Small intestine (tissue), 7 donors: ENCODE results near the gene ANKRD55. TPM values are rescaled to one million over a fixed set of nuclear protein-coding genes. Genes with fewer than 3 reads are reported as not detected.

Experiments used
- DNase-seq, 2 donors: peaks; one replicate each; pipeline versions ENCODE4 v3.0.0 to v3.0.0-alpha.2; 2013
- FAIRE-seq: peaks from 2 replicates; lab custom pipeline; 2012; peaks lifted over from hg19 to GRCh38; lab: Jason Lieb, UNC
- H3K27ac ChIP-seq, 3 donors: one replicate each; pipeline ENCODE4 v1.5.1; 2013; ENCODE audit warnings: low read length in 2 of 3, mild to moderate bottlenecking in 2 of 3, control low read depth in 1 of 3, inconsistent platforms in 1 of 3, low read depth in 1 of 3, moderate library complexity in 1 of 3
- H3K27me3 ChIP-seq, 3 donors: one replicate each; pipeline ENCODE4 v1.6.1; 2013; ENCODE audit warnings: low read length in 3 of 3, inconsistent platforms in 1 of 3; ENCODE audit not compliant: control insufficient read depth in 3 of 3, insufficient read depth in 3 of 3
- H3K36me3 ChIP-seq, 3 donors: one replicate each; pipeline ENCODE4 v1.6.1; 2013; ENCODE audit warnings: low read length in 3 of 3, inconsistent platforms in 1 of 3, low read depth in 1 of 3, mild to moderate bottlenecking in 1 of 3, moderate library complexity in 1 of 3; ENCODE audit not compliant: control insufficient read depth in 3 of 3, insufficient read depth in 2 of 3
- H3K4me1 ChIP-seq, 3 donors: one replicate each; pipeline ENCODE4 v1.6.1; 2013; ENCODE audit warnings: low read length in 2 of 3, inconsistent platforms in 1 of 3, low read depth in 1 of 3, mild to moderate bottlenecking in 1 of 3, moderate library complexity in 1 of 3; ENCODE audit not compliant: control insufficient read depth in 3 of 3, insufficient read depth in 2 of 3
- H3K4me3 ChIP-seq, 3 donors: one replicate each; pipeline ENCODE4 v1.5.1; 2013; ENCODE audit warnings: low read length in 3 of 3, control low read depth in 1 of 3, inconsistent platforms in 1 of 3, low read depth in 1 of 3, mild to moderate bottlenecking in 1 of 3, moderate library complexity in 1 of 3
- H3K9me3 ChIP-seq, 2 donors: one replicate each; pipeline ENCODE4 v1.6.1; 2013; ENCODE audit warnings: low read depth in 1 of 2, low read length in 1 of 2; ENCODE audit not compliant: control insufficient read depth in 2 of 2, insufficient read depth in 1 of 2
- WGBS, 3 donors: extraction: QIAGEN DNeasy Blood & Tissue Kit; methylation state at CpG; one replicate each; pipeline ENCODE4 v1.1.7; 2013; 5-methylcytosine and 5-hydroxymethylcytosine counted together
- polyA plus RNA-seq, 4 donors: library from polyadenylated mRNA; stranded (reverse) in 3 of 4; unstranded in 1 of 4; fragments of 200-250 nt in 3 of 4; fragments of 120-200 nt in 1 of 4; gene quantifications; one replicate each; pipeline versions ENCODE4 v1.2.1 to v1.2.3, GENCODE V29; 2013
- donor health status: healthy with polysubstance abuse.
- donor health status: control.
- donor health status: control.
- donor health status: Bipolar disorder and iron deficiency.
- donor health status: healthy.

The ANKRD55 gene
- polyA plus RNA-seq, 4 donors, result 0.10 to 0.13 TPM; not detected in 2

DNA sequence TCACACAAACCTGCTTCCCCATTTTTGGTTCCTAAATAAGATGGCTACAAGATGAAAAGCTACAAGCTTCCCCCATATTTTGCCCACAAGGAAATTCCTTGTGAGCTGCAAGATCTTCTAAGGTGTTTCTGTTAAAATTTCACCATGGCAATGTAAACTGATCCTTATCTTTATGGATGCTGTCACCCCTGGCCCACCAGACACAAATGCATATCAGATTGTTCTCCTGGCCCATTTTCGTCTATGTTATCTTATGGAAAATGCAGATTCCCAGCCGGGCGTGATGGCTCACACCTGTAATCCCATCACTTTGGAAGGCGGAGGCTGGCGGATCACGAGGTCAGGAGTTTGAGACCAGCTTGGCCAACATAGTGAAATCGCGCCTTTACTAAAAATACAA is 173.3 kb downstream of the ANKRD55 start:
- WGBS, 3 donors, result 89 to 96% (median 92%) methylated on average over 8 of the region's 8 CpGs
- H3K27ac ChIP-seq, result no peak overlapping the region
- FAIRE-seq, result no peak

DNA sequence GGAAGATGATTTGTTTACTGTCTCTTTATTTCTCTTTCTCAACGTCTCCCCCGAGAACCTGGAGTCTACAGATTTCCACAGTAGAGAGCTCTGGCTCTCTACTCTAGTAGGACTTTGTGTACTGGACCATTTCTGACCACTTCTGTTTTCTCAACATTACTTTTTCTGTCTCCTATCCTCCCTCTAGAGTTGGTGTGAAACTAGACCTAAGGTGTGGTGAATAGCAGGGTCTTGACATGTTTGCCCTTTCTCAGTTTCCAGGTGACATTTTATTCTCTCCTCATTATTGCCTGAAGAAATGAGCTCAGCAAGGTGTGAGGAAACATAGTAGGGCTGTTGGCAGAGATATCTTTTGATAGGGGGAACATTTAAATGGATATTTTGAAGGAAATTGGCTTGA is 176.3 kb downstream of the ANKRD55 start:
- H3K4me1 ChIP-seq, result peaks cover 1 to 59% (median 7%) of the 10 kb centered on the region in 3 donors
- FAIRE-seq, result no peak
- no peak for DNase-seq

More for the DNA sequence above, 173.3 kb downstream of the ANKRD55 start:
- Histone ChIP-seq H3K4me3 (no peak overlapping the region), H3K36me3 (no peaks in the 10 kb centered on the region), H3K9me3 (no peaks in the 10 kb centered on the region), H3K4me1 (peaks cover 1 to 44% (median 7%) of the 10 kb centered on the region in 3 donors), H3K27me3 (no peaks in the 10 kb centered on the region)
- DNase-seq, result no peak

DNA sequence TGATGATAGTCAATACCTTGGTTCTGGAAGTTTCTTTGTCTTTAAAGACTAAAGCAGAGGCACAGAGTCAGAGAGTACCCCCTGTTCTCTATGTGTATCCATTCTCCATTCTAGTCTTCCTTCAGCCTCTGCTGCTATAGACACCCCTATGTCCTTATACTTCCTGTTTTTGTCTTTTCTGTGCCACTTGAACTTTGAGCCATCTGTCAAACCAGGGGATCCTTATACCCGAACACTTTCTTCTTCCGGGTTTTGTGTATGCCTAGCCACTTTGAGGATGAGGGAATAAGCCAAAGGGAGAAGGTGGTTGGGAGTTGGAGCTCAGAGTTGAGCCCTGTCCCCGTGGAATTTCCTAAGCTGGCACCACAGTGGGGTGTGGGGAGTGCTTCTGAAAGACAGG is 177.3 kb downstream of the ANKRD55 start:
- no peak overlapping the region for H3K4me3 ChIP-seq
- peaks cover 0 to 21% of the 10 kb centered on the region in 2 donors for H3K9me3 ChIP-seq
- no peaks in the 10 kb centered on the region for H3K27me3 ChIP-seq
- H3K36me3 ChIP-seq, result no peaks in the 10 kb centered on the region
- 19 to 59% (median 54%) methylated on average over 3 of the region's 3 CpGs for WGBS, 3 donors
- no peak for FAIRE-seq
- H3K27ac ChIP-seq, result peak overlapping the region in 1 of 3 donors; percentile 64
- DNase-seq, result peak; percentile 26 to 35
- H3K4me1 ChIP-seq, result peaks cover 1 to 60% (median 7%) of the 10 kb centered on the region in 3 donors

More for the DNA sequence above, 176.3 kb downstream of the ANKRD55 start:
- H3K9me3 ChIP-seq, result peaks cover 0 to 19% of the 10 kb centered on the region in 2 donors
- peak overlapping the region in 2 of 3 donors; percentile 2 to 39 for H3K27ac ChIP-seq
- H3K36me3 ChIP-seq, result no peaks in the 10 kb centered on the region
- WGBS, 3 donors, result 83 to 94% (median 93%) methylated on average over 2 of the region's 2 CpGs
- H3K27me3 ChIP-seq, result no peaks in the 10 kb centered on the region
- no peak overlapping the region for H3K4me3 ChIP-seq

DNA sequence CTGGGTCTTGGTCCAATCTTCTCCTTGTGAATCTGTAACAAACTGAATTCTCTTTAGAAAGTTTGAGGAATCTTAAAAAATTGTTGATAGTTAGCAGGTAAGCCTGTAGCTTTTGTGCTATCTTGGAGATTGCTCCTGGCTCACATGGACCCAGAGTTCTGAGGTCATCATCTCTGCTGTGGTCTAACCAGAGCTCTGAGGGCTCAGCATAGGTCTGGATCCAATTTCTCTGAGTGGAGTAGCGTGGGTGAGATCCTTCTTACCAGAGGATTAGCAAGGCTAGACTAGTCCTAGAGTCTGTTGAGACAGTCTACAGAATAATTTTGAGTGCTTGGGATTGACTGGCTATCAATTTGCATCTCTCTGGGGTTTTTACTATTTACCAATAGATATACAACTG is 177.8 kb downstream of the ANKRD55 start:
- H3K27ac ChIP-seq, result peak overlapping the region in 1 of 3 donors; percentile 64
- H3K27me3 ChIP-seq, result no peaks in the 10 kb centered on the region
- DNase-seq (peak in 1 of 2 donors; percentile 39), FAIRE-seq (no peak)
- peaks cover 1 to 66% (median 7%) of the 10 kb centered on the region in 3 donors for H3K4me1 ChIP-seq
- WGBS, 3 donors, result 85 to 96% (median 95%) methylated on average over 1 of the region's 1 CpG
- H3K4me3 ChIP-seq, result no peak overlapping the region
- no peaks in the 10 kb centered on the region for H3K36me3 ChIP-seq
- peaks cover 0 to 21% of the 10 kb centered on the region in 2 donors for H3K9me3 ChIP-seq

DNA sequence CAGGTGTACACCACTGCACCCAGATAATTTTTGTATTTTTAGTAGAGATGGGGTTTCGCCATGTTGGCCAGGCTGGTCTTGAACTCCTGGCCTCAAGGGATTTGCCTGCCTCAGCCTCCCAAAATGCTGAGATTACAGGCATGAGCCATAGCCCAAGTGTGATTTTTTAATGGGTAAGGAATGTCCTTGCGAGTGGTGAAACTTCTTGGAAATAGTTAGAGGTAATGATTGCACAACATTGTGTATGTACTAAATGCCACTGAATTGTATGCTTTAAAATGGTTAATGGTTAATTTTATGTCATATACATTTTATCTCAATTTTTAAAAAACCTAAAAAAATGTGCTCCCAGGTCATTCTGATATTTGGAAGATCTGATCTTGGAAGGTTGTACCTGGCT is 178.5 kb downstream of the ANKRD55 start:
- Histone ChIP-seq H3K36me3 (no peaks in the 10 kb centered on the region), H3K27me3 (no peaks in the 10 kb centered on the region), H3K4me3 (no peak overlapping the region), H3K9me3 (peaks cover 0 to 21% of the 10 kb centered on the region in 2 donors), H3K4me1 (peaks cover 1 to 63% (median 7%) of the 10 kb centered on the region in 3 donors), H3K27ac (peak overlapping the region in 1 of 3 donors; percentile 64)
- DNase-seq, result peak in 1 of 2 donors; percentile 67
- FAIRE-seq, result no peak
- WGBS, 3 donors, result 81 to 90% (median 84%) methylated on average over 2 of the region's 2 CpGs

DNA sequence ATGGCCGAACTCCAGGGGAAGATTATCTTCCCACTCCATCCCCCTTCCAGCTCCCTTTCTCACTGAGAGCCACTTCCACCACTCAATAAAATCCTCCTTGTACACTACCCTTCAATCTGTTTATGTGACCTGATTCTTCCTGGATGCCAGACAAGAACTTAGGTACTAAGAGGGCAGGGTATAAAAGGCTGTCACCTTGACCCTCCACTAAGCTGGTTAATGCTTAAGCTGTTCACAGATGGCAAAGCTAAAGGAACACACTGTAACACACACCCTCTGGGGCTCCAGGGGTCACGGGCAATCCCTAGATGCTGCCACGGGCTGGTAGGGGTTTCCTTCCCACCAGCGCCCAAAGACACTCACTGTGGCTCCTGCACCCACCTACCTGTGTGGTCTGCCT is 179.8 kb downstream of the ANKRD55 start:
- DNase-seq (peak; percentile 31 to 54), FAIRE-seq (no peak)
- 89 to 93% (median 89%) methylated on average over 4 of the region's 4 CpGs for WGBS, 3 donors
- Histone ChIP-seq H3K27me3 (no peaks in the 10 kb centered on the region), H3K27ac (peak overlapping the region in 1 of 3 donors; percentile 53), H3K4me1 (peaks cover 3 to 58% (median 7%) of the 10 kb centered on the region in 3 donors), H3K4me3 (no peak overlapping the region), H3K9me3 (peaks cover 0 to 21% of the 10 kb centered on the region in 2 donors), H3K36me3 (no peaks in the 10 kb centered on the region)

DNA sequence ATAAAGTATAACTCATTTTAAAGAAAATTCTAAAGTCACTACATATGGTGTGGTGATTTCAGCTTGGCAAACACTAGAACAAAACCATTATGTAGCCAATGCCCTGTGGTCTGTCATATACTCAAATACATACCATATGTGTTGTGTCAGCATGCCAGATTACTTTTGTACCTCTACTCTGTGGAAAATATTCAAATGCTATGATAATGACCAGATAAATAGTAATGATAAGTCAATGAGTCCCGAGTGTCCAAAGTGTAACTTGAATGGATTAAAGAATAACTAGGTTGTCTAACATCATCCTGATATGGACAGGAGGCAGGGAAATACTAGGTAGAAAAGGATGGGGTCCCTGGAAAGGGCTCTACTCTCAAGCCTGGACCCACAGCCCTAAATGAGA is 180.4 kb downstream of the ANKRD55 start:
- no peaks in the 10 kb centered on the region for H3K27me3 ChIP-seq
- peak overlapping the region in 1 of 3 donors; percentile 53 for H3K27ac ChIP-seq
- FAIRE-seq (no peak), DNase-seq (peak; percentile 69 to 82)
- H3K4me3 ChIP-seq, result no peak overlapping the region
- WGBS, 3 donors, result 6 to 57% (median 36%) methylated on average over 1 of the region's 1 CpG
- peaks cover 0 to 21% of the 10 kb centered on the region in 2 donors for H3K9me3 ChIP-seq
- peaks cover 7 to 58% (median 7%) of the 10 kb centered on the region in 3 donors for H3K4me1 ChIP-seq
- no peaks in the 10 kb centered on the region for H3K36me3 ChIP-seq

DNA sequence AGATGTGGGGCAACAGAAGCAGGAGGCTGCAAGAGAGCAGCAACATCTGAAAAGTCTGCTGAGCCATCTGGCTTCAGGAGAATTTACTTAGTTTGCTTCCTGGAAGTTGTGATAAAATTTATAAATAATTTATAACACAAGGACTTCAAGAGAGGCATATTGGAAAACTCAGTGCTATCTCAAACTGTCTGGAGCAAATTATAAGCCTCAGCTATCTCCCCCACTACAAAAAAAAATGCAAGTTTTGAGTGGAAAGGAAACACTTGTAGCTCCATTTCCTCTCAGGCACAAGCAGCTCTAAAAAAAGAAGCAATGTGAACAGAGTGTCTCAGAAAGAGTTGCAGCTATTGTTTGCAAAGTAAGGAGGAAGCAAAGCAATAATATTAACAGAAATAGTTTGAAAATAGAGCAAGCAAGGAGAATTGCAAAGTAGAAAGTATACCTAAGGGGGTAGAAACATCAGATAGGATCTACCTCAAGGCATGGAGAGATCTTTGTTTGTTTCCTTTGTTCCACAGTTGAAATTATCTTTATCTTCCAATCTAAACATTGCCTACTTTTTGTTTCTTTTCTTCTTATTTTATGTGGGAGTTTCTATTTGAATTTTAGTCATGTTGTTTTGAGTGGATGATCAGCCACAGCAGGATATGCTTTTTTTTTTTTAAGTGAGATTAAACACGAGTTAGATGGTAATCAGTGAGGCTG is 182.4 kb downstream of the ANKRD55 start:
- 8 to 18% (median 14%) methylated on average over 1 of the region's 1 CpG for WGBS, 3 donors
- Histone ChIP-seq H3K9me3 (peaks cover 0 to 24% of the 10 kb centered on the region in 2 donors), H3K27me3 (no peaks in the 10 kb centered on the region), H3K27ac (peak overlapping the region in 2 of 3 donors; percentile 19 to 38), H3K4me3 (no peak overlapping the region), H3K36me3 (no peaks in the 10 kb centered on the region), H3K4me1 (peaks cover 7 to 45% (median 8%) of the 10 kb centered on the region in 3 donors)
- FAIRE-seq (no peak), DNase-seq (peak in 1 of 2 donors; percentile 18)
